Neuronal stem cell (in vitro differentiated cells): ENCODE results near the gene ZDHHC7.
A peak's percentile ranks its signal among the peaks of the same experiment; 100 is the strongest.

ENCODE experiments used
- DNase-seq: peaks from one replicate; pipeline ENCODE4 v3.0.0-alpha.2; 2013; ENCODE audit warnings: low spot score
- H2AFZ ChIP-seq: one replicate; pipeline ENCODE4 v1.6.1; 2013; ENCODE audit warnings: mild to moderate bottlenecking, low read length, inconsistent platforms
- H2AK5ac ChIP-seq: 2 replicates; pipeline ENCODE4 v1.6.1; 2013; ENCODE audit warnings: low read depth, mild to moderate bottlenecking, inconsistent platforms, low read length, moderate library complexity, mixed read lengths
- H2BK120ac ChIP-seq: 2 replicates; pipeline ENCODE4 v1.6.1; 2013; ENCODE audit warnings: low read depth, mild to moderate bottlenecking, inconsistent platforms, low read length, moderate library complexity, mixed read lengths
- H2BK12ac ChIP-seq: one replicate; pipeline ENCODE4 v1.6.1; 2013; ENCODE audit warnings: low read length, inconsistent platforms
- H2BK15ac ChIP-seq: 2 replicates; pipeline ENCODE4 v1.6.1; 2013; ENCODE audit warnings: mild to moderate bottlenecking, low read length, inconsistent platforms, mixed read lengths
- H2BK5ac ChIP-seq: one replicate; pipeline ENCODE4 v1.6.1; 2013; ENCODE audit warnings: inconsistent platforms, mild to moderate bottlenecking, low read length, moderate library complexity
- H3K14ac ChIP-seq: one replicate; pipeline ENCODE4 v1.6.1; 2013; ENCODE audit warnings: low read length, inconsistent platforms
- H3K18ac ChIP-seq: 2 replicates; pipeline ENCODE4 v1.6.1; 2013; ENCODE audit warnings: low read length, inconsistent platforms
- H3K23ac ChIP-seq: 2 replicates; pipeline ENCODE4 v1.6.1; 2013; ENCODE audit warnings: low read depth, mild to moderate bottlenecking, mixed read lengths, low read length, inconsistent platforms; ENCODE audit not compliant: poor library complexity
- H3K27ac ChIP-seq: replicated peaks from 3 replicates; pipeline ENCODE4 v1.5.1; 2013; ENCODE audit warnings: low read length, inconsistent platforms
- H3K27me3 ChIP-seq, 3 experiments: 2 replicates each; pipeline ENCODE4 v1.6.1; 2013; ENCODE audit warnings: low read length in 3 of 3, mild to moderate bottlenecking in 2 of 3, inconsistent platforms in 1 of 3, low read depth in 1 of 3, mixed read lengths in 1 of 3, moderate library complexity in 1 of 3; ENCODE audit not compliant: control insufficient read depth in 3 of 3, insufficient read depth in 3 of 3
- H3K36me3 ChIP-seq, 2 donors: replicated peaks in 1 of 2; 2 replicates each; pipeline ENCODE4 v1.6.1; 2013; ENCODE audit warnings: low read length in 2 of 2; ENCODE audit not compliant: control insufficient read depth in 2 of 2, insufficient read depth in 2 of 2
- H3K4ac ChIP-seq: 2 replicates; pipeline ENCODE4 v1.6.1; 2013; ENCODE audit warnings: inconsistent platforms, mild to moderate bottlenecking, low read length, moderate library complexity
- H3K4me1 ChIP-seq, 2 donors: 1 replicate in 1 of 2; 2 replicates in 1 of 2; pipeline ENCODE4 v1.6.1; 2013; ENCODE audit warnings: low read length in 2 of 2, low read depth in 1 of 2; ENCODE audit not compliant: control insufficient read depth in 2 of 2, insufficient read depth in 1 of 2
- H3K4me2 ChIP-seq: one replicate; pipeline ENCODE4 v1.6.1; 2013; ENCODE audit warnings: mild to moderate bottlenecking, low read length, inconsistent platforms; ENCODE audit not compliant: insufficient read depth, poor library complexity, severe bottlenecking
- H3K4me3 ChIP-seq, 2 donors: 2 replicates each; pipeline ENCODE4 v1.5.1; 2013; ENCODE audit warnings: low read length in 2 of 2, mild to moderate bottlenecking in 2 of 2, inconsistent platforms in 1 of 2, moderate library complexity in 1 of 2
- H3K79me1 ChIP-seq: one replicate; pipeline ENCODE4 v1.6.1; 2013; ENCODE audit warnings: low read depth, mild to moderate bottlenecking, inconsistent platforms, low read length, moderate library complexity
- H3K9ac ChIP-seq: one replicate; pipeline ENCODE4 v1.6.1; 2013; ENCODE audit warnings: mild to moderate bottlenecking, low read depth, low read length, inconsistent platforms; ENCODE audit not compliant: poor library complexity
- H3K9me3 ChIP-seq, 2 donors: replicated peaks in 1 of 2; 2 replicates each; pipeline versions ENCODE3 to v1.6.1; 2013; ENCODE audit warnings: low read length in 2 of 2, mild to moderate bottlenecking in 2 of 2, inconsistent platforms in 1 of 2, low read depth in 1 of 2, mixed read lengths in 1 of 2, moderate library complexity in 1 of 2; ENCODE audit not compliant: control insufficient read depth in 2 of 2, insufficient read depth in 1 of 2
- H4K8ac ChIP-seq: one replicate; pipeline ENCODE4 v1.6.1; 2013; ENCODE audit warnings: low read depth, mild to moderate bottlenecking, inconsistent platforms, low read length, moderate library complexity
- H4K91ac ChIP-seq: one replicate; pipeline ENCODE4 v1.6.1; 2013; ENCODE audit warnings: low read length, low read depth, mild to moderate bottlenecking, inconsistent platforms; ENCODE audit not compliant: poor library complexity
- WGBS, 2 donors: extraction: QIAGEN DNeasy Blood & Tissue Kit; methylation state at CpG; one replicate each; pipeline ENCODE4 v1.1.7; 2013; ENCODE audit warnings: missing lambda C conversion rate in 2 of 2, mixed read lengths in 1 of 2; ENCODE audit not compliant: insufficient read length in 2 of 2, insufficient replicate concordance in 1 of 2; ENCODE audit errors: extremely low coverage in 2 of 2; 5-methylcytosine and 5-hydroxymethylcytosine counted together

The ZDHHC7 gene

GRCh38 chr16:85029408-85029784 lies 18.1 kb upstream of the ZDHHC7 start:
- H2AFZ ChIP-seq = no peak overlapping the region
- WGBS, 2 donors = no CpG with 5 or more reads among the region's 4 CpGs
- H3K4me3 ChIP-seq = no peak overlapping the region
- no peak overlapping the region for H2BK15ac ChIP-seq
- H4K8ac ChIP-seq = no peak overlapping the region
- no peak overlapping the region for H3K23ac ChIP-seq
- H3K18ac ChIP-seq = no peak overlapping the region
- H3K9ac ChIP-seq = no peak overlapping the region
- H2AK5ac ChIP-seq = no peak overlapping the region
- H3K79me1 ChIP-seq = peaks cover 6% of the 10 kb centered on the region
- H2BK120ac ChIP-seq = no peak overlapping the region
- no peaks in the 10 kb centered on the region for H3K36me3 ChIP-seq
- no peak overlapping the region for H4K91ac ChIP-seq
- no peak overlapping the region for H3K4me2 ChIP-seq
- DNase-seq = no peak
- H3K4ac ChIP-seq = no peak overlapping the region
- no peak overlapping the region for H2BK5ac ChIP-seq
- H3K9me3 ChIP-seq = peaks cover 0 to 2% of the 10 kb centered on the region in 2 donors
- H3K4me1 ChIP-seq = peaks cover 7 to 18% of the 10 kb centered on the region in 2 donors
- H2BK12ac ChIP-seq = no peak overlapping the region
- H3K27me3 ChIP-seq = peaks cover 0 to 4% (median 0%) of the 10 kb centered on the region in 3 experiments
- H3K14ac ChIP-seq = no peak overlapping the region
- no peak overlapping the region for H3K27ac ChIP-seq

DNA sequence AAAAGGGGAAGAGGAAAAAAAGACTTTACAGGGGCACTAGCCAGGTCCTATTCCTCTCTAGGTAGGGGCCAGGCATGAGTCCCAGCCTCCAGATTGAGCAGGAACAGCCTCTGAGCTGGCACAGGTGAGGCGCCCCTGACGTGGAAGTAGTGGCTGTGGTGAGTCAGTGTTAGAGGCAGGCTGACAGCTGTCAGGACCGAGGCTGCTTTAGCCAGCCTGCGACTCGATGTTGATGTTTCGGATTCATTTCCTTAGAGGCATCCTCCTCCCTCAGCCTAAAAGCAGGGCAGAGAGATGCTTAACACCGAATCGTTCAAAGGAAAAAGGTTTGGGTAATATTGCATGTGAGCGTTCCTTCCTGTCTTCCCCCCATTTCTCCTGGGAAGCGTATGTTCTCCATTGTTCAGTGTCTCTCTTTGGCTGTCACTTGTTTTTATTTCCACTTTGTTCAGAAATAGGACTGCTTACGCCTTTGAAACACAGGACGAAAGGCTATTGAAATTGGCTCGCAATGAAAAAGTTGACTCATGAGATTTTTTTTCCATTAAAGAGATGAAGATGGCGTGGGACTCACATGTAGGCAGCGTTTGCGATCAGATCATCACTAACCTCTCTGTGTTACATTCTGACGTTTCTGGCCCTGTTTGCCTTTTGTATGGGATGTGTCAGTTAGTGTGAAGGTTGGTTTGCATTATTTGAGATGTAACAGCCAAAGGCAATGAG lies 17.5 kb upstream of the ZDHHC7 start:
- Histone ChIP-seq H4K8ac (no peak overlapping the region), H3K27me3 (peaks cover 0 to 4% (median 0%) of the 10 kb centered on the region in 3 experiments), H2AK5ac (no peak overlapping the region), H3K4ac (no peak overlapping the region), H3K27ac (no peak overlapping the region), H4K91ac (no peak overlapping the region), H2BK5ac (no peak overlapping the region), H3K36me3 (no peaks in the 10 kb centered on the region), H3K9ac (peak overlapping the region; percentile 45), H2AFZ (peak overlapping the region; percentile 100), H3K14ac (no peak overlapping the region), H3K23ac (no peak overlapping the region), H2BK15ac (no peak overlapping the region), H3K9me3 (peaks cover 0 to 2% of the 10 kb centered on the region in 2 donors), H3K79me1 (peaks cover 6% of the 10 kb centered on the region), H2BK120ac (no peak overlapping the region), H3K18ac (no peak overlapping the region), H3K4me2 (no peak overlapping the region), H3K4me3 (peak overlapping the region in 1 of 2 donors; percentile 61), H3K4me1 (peaks cover 7 to 18% of the 10 kb centered on the region in 2 donors), H2BK12ac (no peak overlapping the region)
- DNase-seq = no peak
- WGBS, 2 donors = no CpG with 5 or more reads among the region's 17 CpGs

DNA sequence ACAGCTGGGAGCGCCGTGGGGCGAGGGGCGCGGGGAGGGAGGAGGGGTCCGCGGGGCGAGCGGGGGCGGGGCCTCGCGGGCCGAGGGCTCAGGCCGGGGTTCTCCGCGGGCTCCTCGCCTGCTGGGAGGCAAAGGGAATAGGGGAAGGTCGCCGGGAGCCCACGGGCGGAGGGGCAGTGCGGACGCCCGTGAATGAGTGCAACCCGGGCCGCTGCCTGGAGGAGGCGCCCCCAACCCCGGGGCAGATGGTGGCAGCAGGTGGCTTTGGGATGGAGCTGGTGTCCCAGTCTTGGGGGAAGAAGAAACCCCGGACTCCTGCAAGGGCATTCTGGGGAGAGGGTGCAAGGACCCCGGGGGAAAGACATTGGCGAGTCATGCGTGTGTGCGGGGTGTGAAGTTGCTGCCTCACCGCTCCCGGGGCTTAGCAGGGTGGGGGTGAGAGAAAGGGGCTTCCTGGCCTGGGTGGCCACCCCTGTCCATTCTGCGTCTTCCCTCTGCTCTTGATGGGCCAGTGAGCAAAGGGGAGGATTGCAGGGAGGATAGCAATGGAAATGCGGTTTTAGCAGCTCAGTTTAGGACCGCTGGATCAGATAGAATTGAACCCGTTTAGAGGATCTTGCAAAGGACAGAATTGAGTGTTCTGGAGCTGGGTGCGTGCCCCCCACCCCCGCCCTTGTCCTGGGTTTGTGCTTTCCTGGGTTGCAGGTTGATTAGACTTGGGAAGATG lies 16.8 kb upstream of the ZDHHC7 start:
- no peak overlapping the region for H3K27ac ChIP-seq
- H3K79me1 ChIP-seq = peaks cover 5% of the 10 kb centered on the region
- H3K4me1 ChIP-seq = peaks cover 7 to 18% of the 10 kb centered on the region in 2 donors
- no peak for DNase-seq
- no peak overlapping the region for H2AK5ac ChIP-seq
- peak overlapping the region; percentile 61 to 93 for H3K4me3 ChIP-seq
- H3K9ac ChIP-seq = peak overlapping the region; percentile 91
- peak overlapping the region; percentile 80 for H3K4me2 ChIP-seq
- peak overlapping the region; percentile 78 for H3K23ac ChIP-seq
- H4K91ac ChIP-seq = no peak overlapping the region
- peak overlapping the region; percentile 69 for H2BK15ac ChIP-seq
- H3K18ac ChIP-seq = peak overlapping the region; percentile 95
- no peak overlapping the region for H2BK120ac ChIP-seq
- WGBS, 2 donors = no CpG with 5 or more reads among the region's 41 CpGs
- H3K27me3 ChIP-seq = peaks cover 0 to 4% (median 0%) of the 10 kb centered on the region in 3 experiments
- H3K36me3 ChIP-seq = no peaks in the 10 kb centered on the region
- peaks cover 0 to 2% of the 10 kb centered on the region in 2 donors for H3K9me3 ChIP-seq
- peak overlapping the region; percentile 98 for H2BK5ac ChIP-seq
- H2BK12ac ChIP-seq = no peak overlapping the region
- peak overlapping the region; percentile 100 for H2AFZ ChIP-seq
- H4K8ac ChIP-seq = no peak overlapping the region
- no peak overlapping the region for H3K4ac ChIP-seq
- H3K14ac ChIP-seq = no peak overlapping the region

DNA sequence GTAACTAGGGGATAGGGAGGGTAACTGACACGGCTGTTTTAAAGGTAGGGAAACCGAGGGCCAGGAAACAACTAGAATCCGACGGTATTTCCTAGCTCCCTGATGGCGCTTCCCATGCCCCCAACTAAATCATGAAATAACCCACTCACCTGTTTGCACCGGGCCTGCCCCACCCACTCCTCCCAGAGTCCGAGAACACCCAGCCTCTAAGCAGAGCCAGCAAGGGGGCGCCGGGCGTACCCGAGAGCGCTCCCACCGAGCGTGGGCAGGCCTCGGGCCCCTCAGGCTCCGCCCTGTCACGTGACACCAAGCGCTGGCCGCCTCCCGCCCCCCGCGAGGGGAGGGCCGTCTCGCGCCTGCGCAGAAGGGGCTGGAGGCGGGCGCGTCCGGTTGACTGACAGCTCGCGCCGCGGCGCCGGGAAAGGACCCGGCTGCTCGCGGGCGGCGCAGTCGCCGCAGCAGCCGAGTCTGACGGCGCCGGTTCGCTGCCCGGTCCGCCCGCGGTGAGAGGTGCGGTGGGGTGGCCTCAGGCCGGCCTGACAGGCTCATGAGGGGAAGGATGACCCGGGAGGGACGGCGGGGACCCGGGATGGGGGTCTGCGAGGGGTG lies 16.1 kb upstream of the ZDHHC7 start, which contains the start of gene KIAA0513:
Gene KIAA0513, plus strand, starts transcription at position 447 of the 609 bp plus-strand sequence. CDS start 39,277 bp downstream, outside the sequence.
- H3K4ac ChIP-seq = no peak within 1 kb of the TSS
- H2AK5ac ChIP-seq = no peak within 1 kb of the TSS
- H3K4me1 ChIP-seq = peaks cover 7 to 18% of the 10 kb centered on the region in 2 donors
- H2BK120ac ChIP-seq = no peak within 1 kb of the TSS
- peak within 1 kb of the TSS; percentile 78 for H3K23ac ChIP-seq
- peak within 1 kb of the TSS; percentile 61 to 93 for H3K4me3 ChIP-seq
- H4K91ac ChIP-seq = no peak within 1 kb of the TSS
- peak within 1 kb of the TSS; percentile 91 for H3K9ac ChIP-seq
- peak within 1 kb of the TSS; percentile 80 for H3K4me2 ChIP-seq
- H2BK12ac ChIP-seq = no peak within 1 kb of the TSS
- peak within 1 kb of the TSS; percentile 95 for H3K18ac ChIP-seq
- peaks cover 0 to 2% of the 10 kb centered on the region in 2 donors for H3K9me3 ChIP-seq
- no peak within 1 kb of the TSS for H3K27ac ChIP-seq
- H2BK15ac ChIP-seq = peak within 1 kb of the TSS; percentile 69
- no peak within 1 kb of the TSS for H4K8ac ChIP-seq
- peaks cover 0 to 4% (median 0%) of the 10 kb centered on the region in 3 experiments for H3K27me3 ChIP-seq
- H2AFZ ChIP-seq = peak within 1 kb of the TSS; percentile 100
- no CpG with 5 or more reads among the region's 59 CpGs for WGBS, 2 donors
- H3K36me3 ChIP-seq = no peaks in the 10 kb centered on the region
- peaks cover 4% of the 10 kb centered on the region for H3K79me1 ChIP-seq
- H3K14ac ChIP-seq = peak within 1 kb of the TSS; percentile 51
- peak; percentile 95 for DNase-seq
- peak within 1 kb of the TSS; percentile 98 for H2BK5ac ChIP-seq
